Motor neuron (in vitro differentiated cells): ENCODE data around the gene SLC25A43. TPM values are rescaled to one million over a fixed set of nuclear protein-coding genes. Genes with fewer than 3 reads are reported as not detected.
"Not testable (repeated sequence)": the region's sequence is repeated elsewhere in the genome, so short reads cannot be mapped to it uniquely, and the experiment has no call there.

Experiments used
- ATAC-seq, 8 experiments: fragments of 200-7000 bp; cut with Tn5 transposase; replicated peaks in 6 of 8; 2 replicates each; pipeline ENCODE4 v1.8.0; 2021; ENCODE audit warnings: mild to moderate bottlenecking in 8 of 8, moderate library complexity in 8 of 8
- H3K27ac ChIP-seq, 2 donors: fragments of 250-450 bp; sonication (Bioruptor Pico); 2 replicates each; pipeline ENCODE4 v1.9.0; 2021; ENCODE audit warnings: antibody characterized with exemption in 2 of 2, mild to moderate bottlenecking in 2 of 2, moderate library complexity in 1 of 2
- H3K4me1 ChIP-seq, 2 donors: fragments of 250-450 bp; sonication (Bioruptor Pico); replicated peaks in 1 of 2; 2 replicates each; pipeline ENCODE4 v1.6.1; 2021; ENCODE audit warnings: antibody characterized with exemption in 2 of 2, mild to moderate bottlenecking in 2 of 2, moderate library complexity in 1 of 2
- H3K4me3 ChIP-seq, 5 donors: fragments of 250-450 bp; sonication (Bioruptor Pico); 2 replicates each; pipeline ENCODE4 v1.9.0; 2021; ENCODE audit warnings: antibody characterized with exemption in 5 of 5, mild to moderate bottlenecking in 5 of 5, moderate library complexity in 4 of 5
- WGBS, 10 experiments: fragments of 450-650 bp; shearing (Covaris generic); methylation state at CpG; one replicate each; pipeline ENCODE4 v1.0.0; 2022; 5-methylcytosine and 5-hydroxymethylcytosine counted together
- in situ Hi-C, 9 experiments: fragments of 400-800 bp; cut with MboI; loops; one replicate each; pipeline ENCODE4 v1.15.0; 2021; ENCODE audit warnings: low sequenced_read_pairs in 9 of 9, low pct_unique_long_range_greater_than_20kb in 2 of 9; ENCODE audit not compliant: unreplicated experiment in 9 of 9
- total RNA-seq, 8 experiments: library from RNA; unstranded; fragments of 300-600 nt; gene quantifications; 2 replicates each; pipeline versions ENCODE4 v1.2.3 to v1.2.4, GENCODE V29; 2022

Gene SLC25A43
- total RNA-seq, 8 experiments from 2014 or later = 0.16 to 8.3 (median 2.1) TPM

GRCh38 chrX:119479845-119480244 lies 80.7 kb downstream of the SLC25A43 start:
- H3K4me1 ChIP-seq = peaks cover 2 to 7% of the 10 kb centered on the region in 2 donors
- H3K27ac ChIP-seq = no peak overlapping the region
- WGBS, 10 experiments = 100% methylated on average over 2 of the region's 2 CpGs; no CpG with 5 or more reads in 8 of the 10 experiments
- in situ Hi-C loops = no loop called here
- H3K4me3 ChIP-seq = no peak overlapping the region
- no peak for ATAC-seq

- Histone ChIP-seq H3K27ac (no peak overlapping the region), H3K4me1 (no peaks in the 10 kb centered on the region), H3K4me3 (no peak overlapping the region)
- in situ Hi-C loops = no loop called here
- WGBS, 10 experiments = 60% methylated on average over 1 of the region's 4 CpGs; no CpG with 5 or more reads in 9 of the 10 experiments
- ATAC-seq = peak in 1 of 8 experiments; percentile 53
These were observed 82.2 kb downstream of the SLC25A43 start for GRCh38 chrX:119481323-119481801.

- ATAC-seq = no peak
- Histone ChIP-seq H3K4me3 (no peak overlapping the region), H3K27ac (no peak overlapping the region), H3K4me1 (no peaks in the 10 kb centered on the region)
- WGBS, 10 experiments = 0 to 80% (median 23%) methylated on average over 1 to 7 of the region's 10 CpGs; no CpG with 5 or more reads in 6 of the 10 experiments
- in situ Hi-C loops = no loop called here
These were observed 82.9 kb downstream of the SLC25A43 start for GRCh38 chrX:119482041-119482440.

- H3K4me1 ChIP-seq = no peaks in the 10 kb centered on the region
- WGBS, 10 experiments = 10 to 37% (median 10%) methylated on average over 4 to 9 of the region's 48 CpGs; no CpG with 5 or more reads in 7 of the 10 experiments
- in situ Hi-C loops = no loop called here
- no peak overlapping the region for H3K27ac ChIP-seq
- peak overlapping the region; percentile 1 to 26 (median 20) for H3K4me3 ChIP-seq
- peak; percentile 58 to 94 (median 82) for ATAC-seq
These were observed 83.6 kb downstream of the SLC25A43 start for GRCh38 chrX:119482481-119483480.

- in situ Hi-C loops = no loop called here
- WGBS, 10 experiments = 100% methylated on average over 1 of the region's 11 CpGs; no CpG with 5 or more reads in 9 of the 10 experiments
- Histone ChIP-seq H3K27ac (no peak overlapping the region), H3K4me3 (no peak overlapping the region), H3K4me1 (no peaks in the 10 kb centered on the region)
- no peak for ATAC-seq
These were observed 87.6 kb downstream of the SLC25A43 start for GRCh38 chrX:119486745-119487144.

- WGBS, 10 experiments = no CpG with 5 or more reads among the region's 24 CpGs
- H3K27ac ChIP-seq, in situ Hi-C loops, H3K4me3 ChIP-seq, ATAC-seq, H3K4me1 ChIP-seq: not testable (repeated sequence)
These were observed 88.6 kb downstream of the SLC25A43 start for GRCh38 chrX:119487766-119488165.

- Histone ChIP-seq H3K4me3 (no peak overlapping the region), H3K27ac (no peak overlapping the region), H3K4me1 (no peaks in the 10 kb centered on the region)
- peak in 1 of 8 experiments; percentile 53 for ATAC-seq
- in situ Hi-C loops = no loop called here
- WGBS, 10 experiments = 0 to 18% (median 8%) methylated on average over 1 to 8 of the region's 8 CpGs; no CpG with 5 or more reads in 6 of the 10 experiments
These were observed 89.6 kb downstream of the SLC25A43 start for GRCh38 chrX:119488749-119489148.

GRCh38 chrX:119489212-119490074 lies 90.3 kb downstream of the SLC25A43 start:
- ATAC-seq = peak in 1 of 8 experiments; percentile 46
- Histone ChIP-seq H3K27ac (no peak overlapping the region), H3K4me1 (no peaks in the 10 kb centered on the region), H3K4me3 (no peak overlapping the region)
- in situ Hi-C loops = no loop called here
- 40 to 67% (median 60%) methylated on average over 1 of the region's 13 CpGs; no CpG with 5 or more reads in 7 of the 10 experiments for WGBS, 10 experiments

- in situ Hi-C loops = no loop called here
- no peak overlapping the region for H3K27ac ChIP-seq
- no peak for ATAC-seq
- no peak overlapping the region for H3K4me3 ChIP-seq
- 40% methylated on average over 1 of the region's 2 CpGs; no CpG with 5 or more reads in 9 of the 10 experiments for WGBS, 10 experiments
- no peaks in the 10 kb centered on the region for H3K4me1 ChIP-seq
These were observed 93.3 kb downstream of the SLC25A43 start for GRCh38 chrX:119492463-119492862.

- H3K4me3 ChIP-seq, H3K4me1 ChIP-seq, H3K27ac ChIP-seq, in situ Hi-C loops, ATAC-seq: not testable (repeated sequence)
- 24 to 80% (median 56%) methylated on average over 3 to 8 of the region's 10 CpGs; no CpG with 5 or more reads in 7 of the 10 experiments for WGBS, 10 experiments
These were observed 94.8 kb downstream of the SLC25A43 start for GRCh38 chrX:119493851-119494495.

- WGBS, 10 experiments = 20 to 100% (median 45%) methylated on average over 1 to 7 of the region's 10 CpGs; no CpG with 5 or more reads in 3 of the 10 experiments
- peak in 1 of 8 experiments; percentile 39 for ATAC-seq
- in situ Hi-C loops = no loop called here
- H3K4me3 ChIP-seq = no peak overlapping the region
- no peak overlapping the region for H3K27ac ChIP-seq
- H3K4me1 ChIP-seq = no peaks in the 10 kb centered on the region
These were observed 96.9 kb downstream of the SLC25A43 start for GRCh38 chrX:119495734-119496726.
